Measurements from ENCODE around the gene HOXC9. TPM values are rescaled to one million over a fixed set of nuclear protein-coding genes. Genes with fewer than 3 reads are reported as not detected.

Gene HOXC9
- total and polyA plus RNA-seq, 9 of the 15 experiments (the other 6 are each of a cell fraction or from before 2014, with no cell fraction given) = 1.1 to 10.5 (median 9.3) TPM

GRCh38 chr12:54017878-54018467 is 18.0 kb downstream of the HOXC9 start:
- Histone ChIP-seq H3K9me3 (replicated peaks; ENCODE audit: control insufficient read depth, insufficient read depth, low read depth, low read length) (no peaks in the 10 kb centered on the region), H3K79me2 (ENCODE audit: control insufficient read depth, insufficient read depth, low read length) (peaks cover 3% of the 10 kb centered on the region; the same call in 2 of the 3 replicates), H2AFZ (ENCODE audit: low read depth, low read length) (peak overlapping the region; percentile 97), H3K36me3 (ENCODE audit: control insufficient read depth, insufficient read depth, low read length) (no peaks in the 10 kb centered on the region), H3K4me3 (peak overlapping the region; percentile 60), H3K9ac (ENCODE audit: insufficient read depth in 1 of 2, low read depth in 2 of 2, low read length in 2 of 2) (peak overlapping the region; percentile 82 to 98), H3K9me1 (ENCODE audit: control insufficient read depth, insufficient read depth, low read length) (no peaks in the 10 kb centered on the region), H3K27ac (ENCODE audit: extremely low read depth, low read depth, low read length) (peak overlapping the region; percentile 86), H3K27me3 (ENCODE audit: control insufficient read depth in 2 of 2, insufficient read depth in 2 of 2, low read length in 2 of 2) (no peaks in the 10 kb centered on the region), H4K20me1 (replicated peaks; ENCODE audit: control insufficient read depth, insufficient read depth, low read length) (no peaks in the 10 kb centered on the region), H3K4me1 (replicated peaks in 1 of 2; ENCODE audit: control insufficient read depth in 2 of 2, insufficient read depth in 2 of 2, low read length in 2 of 2) (peaks cover 10 to 47% of the 10 kb centered on the region in 2 experiments), H3K4me2 (ENCODE audit: insufficient read depth, low read length) (peak overlapping the region; percentile 91)
- DNase-seq (ENCODE audit: extremely low read depth in 1 of 4, low spot score in 3 of 4) = peak; percentile 95 to 98 (median 98)
- BruUV-seq (replicated peaks) = no TSS peak
- intact Hi-C loops (cut with micrococcal nuclease) = loop anchor here (10.0 kb wide), 1 partner anchor 277 kb away; no protein-coding TSS in a partner anchor
- peak; percentile 88 for ATAC-seq
- POLR2A ChIA-PET = interaction anchor here (0.5 to 2.1 kb wide), 12 partner anchors 8 to 353 kb away, joined by 3 to 10 read pairs (median 4); partner anchors contain the start of genes HOXC5, HOXC6 and HOXC8
- CTCF ChIA-PET (ENCODE audit: low intra/inter-chr PET ratio) = interaction anchor here (1.0 kb wide), 1 partner anchor 12 kb away, joined by 3 read pairs; no protein-coding TSS in a partner anchor
- FAIRE-seq = peak; percentile 77
- WGBS (ENCODE audit: insufficient coverage, low coverage, missing lambda C conversion rate) = 2% methylated on average over 17 of the region's 34 CpGs
- in situ Hi-C loops (cut with MboI) = no loop called here
- no peak for TF ChIP-seq DACH1 (IDR thresholded peaks at IDR 0.05; ENCODE audit: partially characterized antibody)
- TF ChIP-seq CBX3 (IDR thresholded peaks at IDR 0.05; ENCODE audit: borderline replicate concordance in 1 of 2, low read length in 2 of 2) = no peak
- no peak for TF ChIP-seq ZNF57 (CRISPR knock-in tag; IDR thresholded peaks at IDR 0.05)
- TF ChIP-seq, protein P1, sequence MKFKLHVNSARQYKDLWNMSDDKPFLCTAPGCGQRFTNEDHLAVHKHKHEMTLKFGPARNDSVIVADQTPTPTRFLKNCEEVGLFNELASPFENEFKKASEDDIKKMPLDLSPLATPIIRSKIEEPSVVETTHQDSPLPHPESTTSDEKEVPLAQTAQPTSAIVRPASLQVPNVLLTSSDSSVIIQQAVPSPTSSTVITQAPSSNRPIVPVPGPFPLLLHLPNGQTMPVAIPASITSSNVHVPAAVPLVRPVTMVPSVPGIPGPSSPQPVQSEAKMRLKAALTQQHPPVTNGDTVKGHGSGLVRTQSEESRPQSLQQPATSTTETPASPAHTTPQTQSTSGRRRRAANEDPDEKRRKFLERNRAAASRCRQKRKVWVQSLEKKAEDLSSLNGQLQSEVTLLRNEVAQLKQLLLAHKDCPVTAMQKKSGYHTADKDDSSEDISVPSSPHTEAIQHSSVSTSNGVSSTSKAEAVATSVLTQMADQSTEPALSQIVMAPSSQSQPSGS (CRISPR knock-in tag; IDR thresholded peaks at IDR 0.05) = no peak
- peak; percentile 67 for TF ChIP-seq GABPA (tag; conservative IDR thresholded peaks at IDR 0.05; ENCODE audit: low read depth)
- TF ChIP-seq ZNF384 (IDR thresholded peaks at IDR 0.05; ENCODE audit: low read depth, low read length) = no peak
- no peak for TF ChIP-seq CREB5 (CRISPR knock-in tag; IDR thresholded peaks at IDR 0.05)
- TF ChIP-seq XRCC5 (IDR thresholded peaks at IDR 0.05; ENCODE audit: low read depth, low read length) = 0 out of 2 replicates have a peak, but pooled peaks have one; percentile 25
- TF ChIP-seq, protein P2, sequence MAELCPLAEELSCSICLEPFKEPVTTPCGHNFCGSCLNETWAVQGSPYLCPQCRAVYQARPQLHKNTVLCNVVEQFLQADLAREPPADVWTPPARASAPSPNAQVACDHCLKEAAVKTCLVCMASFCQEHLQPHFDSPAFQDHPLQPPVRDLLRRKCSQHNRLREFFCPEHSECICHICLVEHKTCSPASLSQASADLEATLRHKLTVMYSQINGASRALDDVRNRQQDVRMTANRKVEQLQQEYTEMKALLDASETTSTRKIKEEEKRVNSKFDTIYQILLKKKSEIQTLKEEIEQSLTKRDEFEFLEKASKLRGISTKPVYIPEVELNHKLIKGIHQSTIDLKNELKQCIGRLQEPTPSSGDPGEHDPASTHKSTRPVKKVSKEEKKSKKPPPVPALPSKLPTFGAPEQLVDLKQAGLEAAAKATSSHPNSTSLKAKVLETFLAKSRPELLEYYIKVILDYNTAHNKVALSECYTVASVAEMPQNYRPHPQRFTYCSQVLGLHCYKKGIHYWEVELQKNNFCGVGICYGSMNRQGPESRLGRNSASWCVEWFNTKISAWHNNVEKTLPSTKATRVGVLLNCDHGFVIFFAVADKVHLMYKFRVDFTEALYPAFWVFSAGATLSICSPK (IDR thresholded peaks at IDR 0.05; ENCODE audit: borderline replicate concordance) = no peak
- TF ChIP-seq HLTF (IDR thresholded peaks at IDR 0.05) = no peak
- TF ChIP-seq, protein P3, sequence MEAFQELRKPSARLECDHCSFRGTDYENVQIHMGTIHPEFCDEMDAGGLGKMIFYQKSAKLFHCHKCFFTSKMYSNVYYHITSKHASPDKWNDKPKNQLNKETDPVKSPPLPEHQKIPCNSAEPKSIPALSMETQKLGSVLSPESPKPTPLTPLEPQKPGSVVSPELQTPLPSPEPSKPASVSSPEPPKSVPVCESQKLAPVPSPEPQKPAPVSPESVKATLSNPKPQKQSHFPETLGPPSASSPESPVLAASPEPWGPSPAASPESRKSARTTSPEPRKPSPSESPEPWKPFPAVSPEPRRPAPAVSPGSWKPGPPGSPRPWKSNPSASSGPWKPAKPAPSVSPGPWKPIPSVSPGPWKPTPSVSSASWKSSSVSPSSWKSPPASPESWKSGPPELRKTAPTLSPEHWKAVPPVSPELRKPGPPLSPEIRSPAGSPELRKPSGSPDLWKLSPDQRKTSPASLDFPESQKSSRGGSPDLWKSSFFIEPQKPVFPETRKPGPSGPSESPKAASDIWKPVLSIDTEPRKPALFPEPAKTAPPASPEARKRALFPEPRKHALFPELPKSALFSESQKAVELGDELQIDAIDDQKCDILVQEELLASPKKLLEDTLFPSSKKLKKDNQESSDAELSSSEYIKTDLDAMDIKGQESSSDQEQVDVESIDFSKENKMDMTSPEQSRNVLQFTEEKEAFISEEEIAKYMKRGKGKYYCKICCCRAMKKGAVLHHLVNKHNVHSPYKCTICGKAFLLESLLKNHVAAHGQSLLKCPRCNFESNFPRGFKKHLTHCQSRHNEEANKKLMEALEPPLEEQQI (IDR thresholded peaks at IDR 0.05) = no peak
- no peak for TF ChIP-seq XRCC4 (IDR thresholded peaks at IDR 0.05; ENCODE audit: extremely low read depth, insufficient read depth, insufficient read length)
- no peak for TF ChIP-seq ZNF696 (CRISPR knock-in tag; conservative IDR thresholded peaks at IDR 0.05)
- TF ChIP-seq RNF2 (IDR thresholded peaks at IDR 0.05) = peak; percentile 32
- TF ChIP-seq ZSCAN29 (IDR thresholded peaks at IDR 0.05) = no peak
